NCI-H2227 (cell line): Measurements from ENCODE around the gene FAM72C.
"Not testable (repeated sequence)": the region's sequence is repeated elsewhere in the genome, so short reads cannot be mapped to it uniquely, and the experiment has no call there.

ENCODE experiments used
- DNase-seq: peaks from one replicate; lab custom pipeline; 2025; ENCODE audit not compliant: unreplicated experiment; lab: John Stamatoyannopoulos, UW

FAM72C gene

GRCh38 chr1:143971924-143972700 lies at the start of gene FAM72C:
TSS of gene FAM72C (minus strand) at chr1:143971986. CDS start at chr1:143971141, 845 bp downstream.
- not testable (repeated sequence) for DNase-seq

GRCh38 chr1:144020001-144020738 lies 48.4 kb upstream of the FAM72C start:
- DNase-seq, result not testable (repeated sequence)

GRCh38 chr1:144019101-144019500 lies 47.3 kb upstream of the FAM72C start:
- DNase-seq, result not testable (repeated sequence)

GRCh38 chr1:144015180-144015966 lies 43.6 kb upstream of the FAM72C start:
- not testable (repeated sequence) for DNase-seq

- not testable (repeated sequence) for DNase-seq
Observed at GRCh38 chr1:144014528-144014927, 42.7 kb upstream of the FAM72C start.

- not testable (repeated sequence) for DNase-seq
Observed at GRCh38 chr1:144014121-144014520, 42.3 kb upstream of the FAM72C start.

GRCh38 chr1:144012168-144012733 lies 40.5 kb upstream of the FAM72C start:
- not testable (repeated sequence) for DNase-seq

GRCh38 chr1:144009410-144009809 lies 37.6 kb upstream of the FAM72C start:
- DNase-seq, result not testable (repeated sequence)

- not testable (repeated sequence) for DNase-seq
Observed at GRCh38 chr1:144004259-144004658, 32.5 kb upstream of the FAM72C start.

GRCh38 chr1:144003306-144004029 lies 31.7 kb upstream of the FAM72C start:
- DNase-seq, result not testable (repeated sequence)

- DNase-seq, result not testable (repeated sequence)
Observed at GRCh38 chr1:144002141-144002881, 30.5 kb upstream of the FAM72C start.

GRCh38 chr1:144001077-144001476 lies 29.3 kb upstream of the FAM72C start:
- not testable (repeated sequence) for DNase-seq

GRCh38 chr1:143996020-143996419 lies 24.2 kb upstream of the FAM72C start:
- DNase-seq, result not testable (repeated sequence)

- DNase-seq, result not testable (repeated sequence)
Observed at GRCh38 chr1:143993301-143993907, 21.6 kb upstream of the FAM72C start.

- not testable (repeated sequence) for DNase-seq
Observed at GRCh38 chr1:143990699-143991098, 18.9 kb upstream of the FAM72C start.

- not testable (repeated sequence) for DNase-seq
Observed at GRCh38 chr1:143989719-143990118, 17.9 kb upstream of the FAM72C start.

GRCh38 chr1:143989427-143989712 lies 17.6 kb upstream of the FAM72C start:
- not testable (repeated sequence) for DNase-seq

- DNase-seq, result not testable (repeated sequence)
Observed at GRCh38 chr1:143988602-143989426, 17.0 kb upstream of the FAM72C start.
